Thoracic aorta (tissue), 2 donors: Measurements from ENCODE around the gene ID1. TPM values are rescaled to one million over a fixed set of nuclear protein-coding genes. Genes with fewer than 3 reads are reported as not detected.

Experiments
- ATAC-seq: fragments of 150-250 bp; one replicate; pipeline ENCODE4 v1.8.0; 2017; ENCODE audit warnings: low read depth; ENCODE audit not compliant: insufficient number of reproducible peaks, low FRiP score
- DNase-seq: peaks from one replicate; pipeline ENCODE4 v3.0.0-alpha.2; 2020; ENCODE audit warnings: low spot score
- H3K27ac ChIP-seq, 2 donors: fragments of 200-600 bp; sonication (generic); 1 replicate in 1 of 2; 2 replicates in 1 of 2; pipeline ENCODE4 v1.5.1; 2016; ENCODE audit warnings: mild to moderate bottlenecking in 2 of 2, moderate library complexity in 2 of 2
- H3K27me3 ChIP-seq: fragments of 200-600 bp; sonication (generic); replicated peaks from 2 replicates; pipeline ENCODE4 v1.6.0; 2016; ENCODE audit warnings: mild to moderate bottlenecking; ENCODE audit not compliant: insufficient read depth
- H3K36me3 ChIP-seq: fragments of 200-600 bp; sonication (generic); one replicate; pipeline ENCODE4 v1.5.1; 2016
- H3K4me1 ChIP-seq, 2 donors: fragments of 200-600 bp; sonication (generic); 1 replicate in 1 of 2; 2 replicates in 1 of 2; pipeline versions ENCODE4 v1.5.1 to v1.6.0; 2016; ENCODE audit warnings: low read depth in 2 of 2, mild to moderate bottlenecking in 1 of 2; ENCODE audit not compliant: control insufficient read depth in 1 of 2
- H3K4me3 ChIP-seq: fragments of 200-600 bp; sonication (generic); 2 replicates; pipeline ENCODE4 v1.5.1; 2016; ENCODE audit warnings: mild to moderate bottlenecking
- H3K9me3 ChIP-seq: fragments of 200-600 bp; sonication (generic); 2 replicates; pipeline ENCODE4 v1.5.1; 2016
- total RNA-seq, 2 donors: library from RNA; depleted of rRNA; stranded (reverse); fragments of >200 nt; gene quantifications; one replicate each; pipeline versions ENCODE4 v1.1.0 to v1.2.3, GENCODE V29; 2016
- TF ChIP-seq, protein P1 (sequence below): fragments of 200-600 bp; sonication (generic); IDR thresholded peaks from one replicate; pipeline ENCODE4 v1.5.1; 2019; ENCODE audit warnings: antibody characterized with exemption

Gene ID1
- total RNA-seq, 2 donors from 2014 or later = 310 to 944 TPM

DNA sequence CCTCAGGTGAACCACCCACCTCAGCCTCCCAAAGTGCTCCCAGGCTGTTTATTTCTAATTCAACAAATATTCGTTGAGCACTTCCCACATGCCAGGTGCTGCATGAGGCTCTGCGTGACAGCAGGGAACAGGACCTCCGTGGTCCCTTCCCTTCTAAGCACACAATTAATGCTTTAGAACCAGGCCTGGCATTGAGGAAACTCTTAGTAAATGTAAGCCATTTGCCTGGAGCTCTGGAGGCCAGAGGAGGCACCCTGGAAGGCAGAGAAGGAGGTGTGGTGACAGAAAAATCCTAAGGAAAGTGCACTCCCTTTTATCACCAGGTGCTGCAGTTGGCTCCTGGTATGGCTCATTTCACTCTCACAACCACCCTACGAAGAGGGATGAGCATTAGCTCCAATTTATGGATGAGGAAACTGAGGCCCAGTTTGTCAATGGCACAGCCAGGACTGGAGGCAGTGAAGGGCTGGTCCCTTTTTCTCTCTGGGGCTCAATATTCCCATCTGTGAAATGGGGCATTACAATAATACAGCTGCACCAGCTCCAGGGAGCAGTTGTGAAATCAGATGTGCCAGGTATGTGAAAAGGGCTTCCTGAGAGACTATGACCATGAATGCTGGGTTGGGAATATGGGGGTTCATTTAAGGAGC, 8.1 kb upstream of the ID1 start:
- DNase-seq = no peak
- no peaks in the 10 kb centered on the region for H3K9me3 ChIP-seq
- H3K27me3 ChIP-seq = no peaks in the 10 kb centered on the region
- no peak overlapping the region for H3K4me3 ChIP-seq
- no peaks in the 10 kb centered on the region for H3K36me3 ChIP-seq
- TF ChIP-seq, protein P1, sequence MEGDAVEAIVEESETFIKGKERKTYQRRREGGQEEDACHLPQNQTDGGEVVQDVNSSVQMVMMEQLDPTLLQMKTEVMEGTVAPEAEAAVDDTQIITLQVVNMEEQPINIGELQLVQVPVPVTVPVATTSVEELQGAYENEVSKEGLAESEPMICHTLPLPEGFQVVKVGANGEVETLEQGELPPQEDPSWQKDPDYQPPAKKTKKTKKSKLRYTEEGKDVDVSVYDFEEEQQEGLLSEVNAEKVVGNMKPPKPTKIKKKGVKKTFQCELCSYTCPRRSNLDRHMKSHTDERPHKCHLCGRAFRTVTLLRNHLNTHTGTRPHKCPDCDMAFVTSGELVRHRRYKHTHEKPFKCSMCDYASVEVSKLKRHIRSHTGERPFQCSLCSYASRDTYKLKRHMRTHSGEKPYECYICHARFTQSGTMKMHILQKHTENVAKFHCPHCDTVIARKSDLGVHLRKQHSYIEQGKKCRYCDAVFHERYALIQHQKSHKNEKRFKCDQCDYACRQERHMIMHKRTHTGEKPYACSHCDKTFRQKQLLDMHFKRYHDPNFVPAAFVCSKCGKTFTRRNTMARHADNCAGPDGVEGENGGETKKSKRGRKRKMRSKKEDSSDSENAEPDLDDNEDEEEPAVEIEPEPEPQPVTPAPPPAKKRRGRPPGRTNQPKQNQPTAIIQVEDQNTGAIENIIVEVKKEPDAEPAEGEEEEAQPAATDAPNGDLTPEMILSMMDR = no peak
- H3K4me1 ChIP-seq = peaks cover 10 to 17% of the 10 kb centered on the region in 2 donors
- no peak for ATAC-seq
- H3K27ac ChIP-seq = peak overlapping the region; percentile 81 to 82

DNA sequence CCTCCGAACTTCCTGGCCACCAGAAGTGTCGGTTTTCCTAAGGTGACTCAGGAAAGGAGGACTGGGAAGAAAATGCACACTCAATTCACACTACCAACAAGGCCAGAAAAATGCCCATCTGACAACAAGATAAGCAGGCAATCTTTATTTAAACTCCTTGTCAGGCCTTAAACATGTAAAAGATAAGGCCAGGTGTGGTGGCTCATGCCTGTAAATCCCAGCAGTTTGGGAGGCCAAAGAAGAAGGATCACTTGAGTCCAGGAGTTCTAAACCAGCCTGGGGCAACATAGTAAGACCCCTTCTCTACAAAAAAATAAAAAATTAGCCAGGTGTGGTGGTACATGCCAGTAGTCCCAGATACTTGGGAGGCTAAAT, 7.6 kb upstream of the ID1 start:
- ATAC-seq (no peak), DNase-seq (no peak)
- Histone ChIP-seq H3K4me1 (peaks cover 10 to 17% of the 10 kb centered on the region in 2 donors), H3K36me3 (no peaks in the 10 kb centered on the region), H3K9me3 (no peaks in the 10 kb centered on the region), H3K27ac (peak overlapping the region in 1 of 2 donors; percentile 82), H3K27me3 (no peaks in the 10 kb centered on the region), H3K4me3 (no peak overlapping the region)
- TF ChIP-seq, protein P1 = no peak

DNA sequence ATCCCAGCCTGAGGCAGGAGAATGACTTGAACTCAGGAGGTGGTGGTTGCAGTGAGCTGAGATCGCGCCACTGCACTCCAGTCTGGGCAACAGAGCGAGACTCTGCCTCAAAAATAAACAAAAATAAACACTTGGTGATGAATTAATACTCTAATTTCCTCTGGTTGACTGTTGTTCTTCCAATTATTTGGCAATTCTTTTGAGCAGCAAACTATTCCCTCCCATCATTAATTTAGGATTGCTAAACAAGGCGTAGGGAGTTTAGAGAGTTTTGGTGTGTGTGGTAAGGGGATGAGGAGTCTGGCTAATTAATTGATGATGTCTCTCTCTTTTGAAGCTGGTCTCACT, 2.7 kb upstream of the ID1 start:
- Histone ChIP-seq H3K4me3 (no peak overlapping the region), H3K36me3 (no peaks in the 10 kb centered on the region), H3K4me1 (peaks cover 0 to 14% of the 10 kb centered on the region in 2 donors), H3K27me3 (no peaks in the 10 kb centered on the region), H3K27ac (peak overlapping the region in 1 of 2 donors; percentile 96), H3K9me3 (no peaks in the 10 kb centered on the region)
- no peak for DNase-seq
- no peak for ATAC-seq
- TF ChIP-seq, protein P1 = no peak

DNA sequence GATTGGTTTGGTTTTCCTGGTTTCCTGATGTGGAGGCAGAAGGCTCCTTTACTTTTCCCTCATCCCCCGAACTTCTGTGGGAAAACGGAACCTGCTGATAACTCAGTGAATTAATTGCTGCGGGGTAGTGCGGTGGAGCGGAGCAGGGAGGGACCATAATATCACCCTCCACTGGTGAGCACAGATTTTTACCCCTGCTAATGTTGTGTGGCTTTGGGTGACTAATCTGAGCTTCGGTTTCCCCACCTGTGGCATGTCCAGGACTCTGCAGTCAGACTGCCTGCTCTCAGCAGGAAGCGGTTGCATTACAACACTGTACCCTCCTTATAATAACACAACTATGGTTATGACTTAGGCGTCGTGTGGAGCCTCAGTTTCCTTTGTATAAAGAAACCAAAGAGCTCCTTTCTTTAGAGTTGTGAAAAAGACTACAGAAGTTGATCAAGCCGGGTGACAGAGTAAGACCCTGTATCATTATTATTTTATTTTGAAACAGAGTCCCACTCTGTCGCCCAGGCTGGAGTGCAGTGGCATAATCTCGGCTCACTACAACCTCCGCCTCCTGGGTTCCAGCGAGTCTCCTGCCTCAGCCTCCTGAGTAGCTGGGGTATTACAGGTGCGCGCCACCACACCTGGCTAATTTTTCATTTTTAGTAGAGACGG, 2.2 kb upstream of the ID1 start:
- peak overlapping the region in 1 of 2 donors; percentile 96 for H3K27ac ChIP-seq
- H3K27me3 ChIP-seq = no peaks in the 10 kb centered on the region
- TF ChIP-seq, protein P1 = no peak
- H3K9me3 ChIP-seq = no peaks in the 10 kb centered on the region
- ATAC-seq (no peak), DNase-seq (no peak)
- H3K4me1 ChIP-seq = peaks cover 0 to 19% of the 10 kb centered on the region in 2 donors
- H3K36me3 ChIP-seq = no peaks in the 10 kb centered on the region
- H3K4me3 ChIP-seq = no peak overlapping the region

GRCh38 chr20:31603822-31604566, 1.1 kb upstream of the ID1 start:
- ATAC-seq (peak; percentile 69), DNase-seq (peak; percentile 97)
- Histone ChIP-seq H3K27ac (peak overlapping the region; percentile 95 to 96), H3K9me3 (no peaks in the 10 kb centered on the region), H3K4me1 (peaks cover 2 to 30% of the 10 kb centered on the region in 2 donors), H3K36me3 (no peaks in the 10 kb centered on the region), H3K4me3 (peak overlapping the region; percentile 95), H3K27me3 (no peaks in the 10 kb centered on the region)
- TF ChIP-seq, protein P1 = no peak
